Astrocyte of the spinal cord (primary cell): Measurements from ENCODE around the gene TCF7L2.

Experiments used
- DNase-seq: peaks from one replicate; pipeline ENCODE4 v3.0.0; 2011; ENCODE audit warnings: low read depth, low spot score
- H3K4me3 ChIP-seq: 2 replicates; pipeline ENCODE4 v1.5.1; 2011; ENCODE audit warnings: low read depth, mild to moderate bottlenecking, low read length, moderate library complexity
- CTCF ChIP-seq: IDR thresholded peaks from 2 replicates; pipeline ENCODE4 v1.5.1; 2012; ENCODE audit warnings: low read depth, mild to moderate bottlenecking, low read length, inconsistent platforms
- in situ Hi-C: cut with HindIII; loops from 2 replicates; pipeline ENCODE4 v1.10.0; 2017; ENCODE audit warnings: low sequenced_read_pairs

Gene TCF7L2

DNA sequence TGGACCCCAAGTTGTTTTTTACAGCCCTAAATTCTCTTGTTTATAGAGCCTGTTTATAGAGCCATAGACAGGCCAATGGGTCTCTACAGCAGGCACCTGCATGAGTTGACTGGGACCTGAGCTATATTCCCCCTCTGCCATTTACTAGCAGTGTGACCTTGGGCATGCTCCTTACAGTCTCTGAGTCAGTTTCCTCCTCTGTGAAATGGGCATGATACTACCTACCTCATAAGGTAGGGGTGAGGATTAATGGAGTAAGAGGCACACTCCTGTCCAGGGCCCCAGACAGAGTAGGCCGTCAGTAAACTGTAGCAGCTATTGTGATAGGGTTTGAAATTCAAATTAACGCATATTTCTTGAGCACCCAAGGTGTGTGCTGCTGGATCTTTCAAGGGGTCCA, 138.1 kb downstream of the TCF7L2 start:
- H3K4me3 ChIP-seq: no peak overlapping the region
- TF ChIP-seq CTCF: no peak
- in situ Hi-C loops: no loop called here
- no peak for DNase-seq

- in situ Hi-C loops: no loop called here
- no peak for TF ChIP-seq CTCF
- H3K4me3 ChIP-seq: no peak overlapping the region
- DNase-seq: no peak
Observed at GRCh38 chr10:113089551-113089950, 139.5 kb downstream of the TCF7L2 start.

GRCh38 chr10:113091920-113092319, 141.9 kb downstream of the TCF7L2 start:
- no peak for DNase-seq
- in situ Hi-C loops: no loop called here
- no peak for TF ChIP-seq CTCF
- no peak overlapping the region for H3K4me3 ChIP-seq

DNA sequence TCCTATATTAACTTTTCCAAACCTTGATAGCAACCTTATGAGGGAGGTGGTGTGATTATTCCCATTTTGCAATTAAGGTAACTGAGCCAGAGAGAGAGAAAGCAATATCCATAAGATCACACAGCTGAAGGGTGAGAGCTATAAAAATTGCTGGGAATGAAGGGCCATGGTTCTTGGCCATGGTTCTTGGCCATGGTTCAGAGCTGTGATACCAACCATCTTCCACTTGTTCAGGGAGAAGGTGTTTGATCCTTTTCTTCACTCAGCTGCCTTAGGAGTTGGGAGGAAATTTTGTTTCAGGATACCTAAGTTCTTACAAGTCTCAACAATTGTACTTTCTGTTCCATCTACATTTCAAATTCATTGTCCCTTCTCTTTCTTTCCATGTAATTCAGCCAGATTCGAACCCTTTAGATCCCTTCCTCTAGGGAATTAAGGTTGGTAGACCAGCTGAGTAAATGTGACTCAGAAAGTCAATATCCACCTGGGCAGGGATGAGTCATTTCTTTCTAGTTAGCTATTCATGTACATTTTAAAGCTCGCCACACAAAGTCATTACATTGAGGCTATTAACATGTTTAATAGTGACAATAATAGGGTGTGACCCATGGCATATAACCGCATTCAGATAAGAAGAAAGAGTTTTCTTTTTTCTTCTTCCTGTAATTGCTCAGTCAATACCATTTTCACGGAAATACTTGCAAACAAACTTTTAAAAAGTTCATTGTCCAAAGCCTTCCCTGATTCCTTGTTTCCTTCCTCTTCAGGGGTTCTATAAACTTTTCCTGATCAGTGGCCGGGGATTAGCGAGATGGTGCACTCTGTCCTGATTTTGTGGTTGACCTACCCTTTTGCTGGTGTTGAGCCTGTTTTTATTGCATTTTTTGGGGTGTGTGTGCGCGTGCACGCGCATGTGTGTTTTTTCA, 143.4 kb downstream of the TCF7L2 start:
- no peak for TF ChIP-seq CTCF
- in situ Hi-C loops: no loop called here
- H3K4me3 ChIP-seq: no peak overlapping the region
- DNase-seq: peak; percentile 81

DNA sequence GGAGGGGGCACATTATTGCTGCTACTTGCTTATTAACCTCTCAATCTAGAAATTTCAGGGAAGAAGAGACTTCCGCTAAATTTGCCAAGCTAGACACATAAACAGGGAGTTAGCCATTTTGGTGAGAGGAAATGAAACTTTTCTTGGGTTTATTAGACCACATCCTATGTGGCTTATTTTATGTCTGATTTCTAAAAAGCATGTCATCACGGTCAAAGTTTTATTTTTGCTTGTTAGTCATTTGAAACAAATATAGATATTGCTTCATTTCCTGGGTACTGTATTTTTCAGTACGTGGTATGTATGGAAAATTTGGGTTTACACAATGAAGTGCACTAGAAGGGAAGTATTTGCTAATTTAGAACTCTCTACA, 144.1 kb downstream of the TCF7L2 start:
- H3K4me3 ChIP-seq: no peak overlapping the region
- no peak for TF ChIP-seq CTCF
- no peak for DNase-seq
- in situ Hi-C loops: no loop called here

- DNase-seq: no peak
- in situ Hi-C loops: no loop called here
- H3K4me3 ChIP-seq: no peak overlapping the region
- no peak for TF ChIP-seq CTCF
Observed at GRCh38 chr10:113095419-113096127, 145.5 kb downstream of the TCF7L2 start.
